MCF 10A (cell line): ENCODE measurements around the gene FBXL15. TPM values are rescaled to one million over a fixed set of nuclear protein-coding genes. Genes with fewer than 3 reads are reported as not detected.

Experiments
- BruUV-seq: library from RNA; stranded (reverse); fragments of 400-500 nt; replicated peaks from 2 replicates; lab custom pipeline; 2021; lab: Mats Ljungman, UMichigan
- CTCF ChIA-PET: fragments of 300-600 bp; sonication (Branson Sonifier 250); formaldehyde crosslinking; extraction: SDS; loops from one replicate; lab custom pipeline; 2021; ENCODE audit warnings: antibody characterized with exemption, inconsistent platforms; lab: Yijun Ruan, JAX
- POLR2A ChIA-PET: fragments of 300-600, 350-650 bp; sonication (Branson Sonifier 250); formaldehyde crosslinking; extraction: SDS; loops from one replicate; lab custom pipeline; 2020; ENCODE audit warnings: antibody characterized with exemption, inconsistent platforms; lab: Yijun Ruan, JAX
- DNase-seq: peaks from one replicate; pipeline ENCODE4 v3.0.0-alpha.2; 2018; ENCODE audit not compliant: unreplicated experiment
- H3K27ac Mint-ChIP-seq: one replicate; pipeline ENCODE4 v1.8.0; 2022; ENCODE audit warnings: mild to moderate bottlenecking, low read depth, mixed read lengths; ENCODE audit not compliant: unreplicated experiment
- H3K27me3 Mint-ChIP-seq: one replicate; pipeline ENCODE4 v1.8.0; 2022; ENCODE audit warnings: mixed read lengths; ENCODE audit not compliant: insufficient read depth, unreplicated experiment
- H3K36me3 Mint-ChIP-seq: one replicate; pipeline ENCODE4 v1.8.0; 2022; ENCODE audit warnings: mild to moderate bottlenecking, moderate library complexity, mixed read lengths; ENCODE audit not compliant: insufficient read depth, unreplicated experiment
- H3K4me1 Mint-ChIP-seq: one replicate; pipeline ENCODE4 v1.8.0; 2022; ENCODE audit warnings: mixed read lengths; ENCODE audit not compliant: insufficient read depth, unreplicated experiment
- H3K4me3 Mint-ChIP-seq: one replicate; pipeline ENCODE4 v1.8.0; 2022; ENCODE audit warnings: mild to moderate bottlenecking, moderate library complexity, mixed read lengths; ENCODE audit not compliant: unreplicated experiment
- H3K9me3 Mint-ChIP-seq: one replicate; pipeline ENCODE4 v1.8.0; 2022; ENCODE audit warnings: mixed read lengths; ENCODE audit not compliant: unreplicated experiment
- intact Hi-C: fragments of 100-400 bp; cut with micrococcal nuclease; formaldehyde crosslinking; loops from 2 replicates; pipeline ENCODE4 v1.14.1; 2022
- total RNA-seq: library from RNA; stranded (reverse); gene quantifications from 2 replicates; pipeline ENCODE4 v1.2.3, GENCODE V29; 2022
- TF ChIP-seq, protein P1 (sequence below): fragments of 200-600 bp; IDR thresholded peaks from one replicate; pipeline ENCODE4 v1.8.0; 2022; ENCODE audit warnings: antibody characterized with exemption, mild to moderate bottlenecking; ENCODE audit not compliant: unreplicated experiment

Gene FBXL15
- total RNA-seq, 1 experiment from 2014 or later: 11.3 TPM

DNA sequence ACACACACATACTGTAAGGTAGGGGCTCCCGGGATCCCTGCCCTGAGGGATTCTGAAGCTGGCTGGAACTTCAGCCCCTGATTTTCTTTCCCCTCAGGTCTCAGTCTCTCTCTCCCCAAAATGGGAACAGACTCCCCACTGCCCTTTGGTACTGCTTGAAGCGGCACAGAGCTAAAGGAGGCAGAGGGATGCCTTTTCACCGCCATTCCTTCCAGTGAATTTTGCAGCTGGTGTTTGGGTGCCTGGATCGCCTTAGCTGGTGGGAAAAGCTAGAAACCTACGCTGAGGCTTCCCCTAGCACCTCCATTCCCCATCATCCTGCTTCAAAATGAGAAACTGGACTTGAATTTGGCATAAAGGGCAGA is 14.5 kb downstream of the FBXL15 start:
- peaks cover 21% of the 10 kb centered on the region for H3K4me1 Mint-ChIP-seq
- ChIA-PET CTCF (interaction anchor here (0.6 to 2.3 kb wide), 5 partner anchors 12 to 204 kb away, joined by 3 to 10 read pairs (median 4); no protein-coding TSS in a partner anchor), POLR2A (interaction anchor here (0.6 to 5.7 kb wide), 4 partner anchors 13 to 422 kb away, joined by 3 to 119 read pairs (median 33); partner anchors contain the start of genes ACTR1A, C10orf95 and FBXL15)
- no peak overlapping the region for H3K4me3 Mint-ChIP-seq
- DNase-seq: no peak
- no peaks in the 10 kb centered on the region for H3K27me3 Mint-ChIP-seq
- no TSS peak for BruUV-seq
- H3K27ac Mint-ChIP-seq: no peak overlapping the region
- no peaks in the 10 kb centered on the region for H3K36me3 Mint-ChIP-seq
- H3K9me3 Mint-ChIP-seq: no peaks in the 10 kb centered on the region
- TF ChIP-seq, protein P1, sequence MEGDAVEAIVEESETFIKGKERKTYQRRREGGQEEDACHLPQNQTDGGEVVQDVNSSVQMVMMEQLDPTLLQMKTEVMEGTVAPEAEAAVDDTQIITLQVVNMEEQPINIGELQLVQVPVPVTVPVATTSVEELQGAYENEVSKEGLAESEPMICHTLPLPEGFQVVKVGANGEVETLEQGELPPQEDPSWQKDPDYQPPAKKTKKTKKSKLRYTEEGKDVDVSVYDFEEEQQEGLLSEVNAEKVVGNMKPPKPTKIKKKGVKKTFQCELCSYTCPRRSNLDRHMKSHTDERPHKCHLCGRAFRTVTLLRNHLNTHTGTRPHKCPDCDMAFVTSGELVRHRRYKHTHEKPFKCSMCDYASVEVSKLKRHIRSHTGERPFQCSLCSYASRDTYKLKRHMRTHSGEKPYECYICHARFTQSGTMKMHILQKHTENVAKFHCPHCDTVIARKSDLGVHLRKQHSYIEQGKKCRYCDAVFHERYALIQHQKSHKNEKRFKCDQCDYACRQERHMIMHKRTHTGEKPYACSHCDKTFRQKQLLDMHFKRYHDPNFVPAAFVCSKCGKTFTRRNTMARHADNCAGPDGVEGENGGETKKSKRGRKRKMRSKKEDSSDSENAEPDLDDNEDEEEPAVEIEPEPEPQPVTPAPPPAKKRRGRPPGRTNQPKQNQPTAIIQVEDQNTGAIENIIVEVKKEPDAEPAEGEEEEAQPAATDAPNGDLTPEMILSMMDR: no peak
- intact Hi-C loops: no loop called here

- Mint-ChIP-seq H3K27ac (no peak overlapping the region), H3K4me1 (peaks cover 21% of the 10 kb centered on the region), H3K9me3 (no peaks in the 10 kb centered on the region), H3K36me3 (no peaks in the 10 kb centered on the region), H3K27me3 (no peaks in the 10 kb centered on the region), H3K4me3 (no peak overlapping the region)
- intact Hi-C loops: no loop called here
- BruUV-seq: TSS peak; percentile 19
- ChIA-PET POLR2A (interaction anchor here (1.0 to 5.7 kb wide), 4 partner anchors 12 to 67 kb away, joined by 3 to 119 read pairs (median 33); partner anchors contain the start of genes ACTR1A, C10orf95 and FBXL15), CTCF (interaction anchor here (0.6 to 1.0 kb wide), 5 partner anchors 13 to 205 kb away, joined by 3 to 5 read pairs (median 3); no protein-coding TSS in a partner anchor)
- TF ChIP-seq, protein P1: no peak
- DNase-seq: no peak
Measured at GRCh38 chr10:102435529-102436233, 15.0 kb downstream of the FBXL15 start.

- Mint-ChIP-seq H3K36me3 (no peaks in the 10 kb centered on the region), H3K4me1 (peaks cover 20% of the 10 kb centered on the region), H3K4me3 (no peak overlapping the region), H3K9me3 (no peaks in the 10 kb centered on the region), H3K27me3 (no peaks in the 10 kb centered on the region), H3K27ac (no peak overlapping the region)
- intact Hi-C loops: no loop called here
- no TSS peak for BruUV-seq
- ChIA-PET CTCF (interaction anchor here (0.6 to 0.7 kb wide), 3 partner anchors 39 to 84 kb away, joined by 3 read pairs; no protein-coding TSS in a partner anchor), POLR2A (interaction anchor here (0.6 to 5.2 kb wide), 3 partner anchors 11 to 16 kb away, joined by 3 to 63 read pairs (median 3); partner anchors contain the start of genes C10orf95 and FBXL15)
- no peak for DNase-seq
- TF ChIP-seq, protein P1: no peak
Measured at GRCh38 chr10:102436312-102436711, 15.7 kb downstream of the FBXL15 start.

DNA sequence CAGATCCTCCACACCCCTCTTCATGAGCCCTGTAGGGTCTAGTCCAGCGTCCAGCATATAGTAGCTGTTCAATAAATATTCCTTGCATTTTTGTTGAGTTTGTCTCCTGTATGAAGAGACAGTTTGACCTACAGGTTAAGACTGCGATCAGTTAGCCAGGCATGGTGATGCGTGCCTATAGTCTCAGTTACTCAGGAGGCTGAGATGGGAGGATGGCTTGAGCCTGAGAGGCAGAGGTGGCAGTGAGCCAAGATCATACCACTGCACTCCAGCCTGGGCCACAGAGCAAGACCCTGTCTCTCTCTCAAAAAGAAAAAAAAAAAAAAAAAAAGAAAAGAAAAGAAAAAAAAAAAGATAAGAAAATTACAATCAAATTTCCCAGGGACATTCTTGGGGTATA is 16.9 kb downstream of the FBXL15 start:
- no peaks in the 10 kb centered on the region for H3K9me3 Mint-ChIP-seq
- no peak overlapping the region for H3K4me3 Mint-ChIP-seq
- no peak for DNase-seq
- H3K27ac Mint-ChIP-seq: no peak overlapping the region
- TF ChIP-seq, protein P1: no peak
- CTCF ChIA-PET: no interaction called here
- peaks cover 15% of the 10 kb centered on the region for H3K4me1 Mint-ChIP-seq
- no TSS peak for BruUV-seq
- intact Hi-C loops: no loop called here
- no peaks in the 10 kb centered on the region for H3K36me3 Mint-ChIP-seq
- POLR2A ChIA-PET: interaction anchor here (0.7 kb wide), 1 partner anchor 29 kb away, joined by 3 read pairs; no protein-coding TSS in a partner anchor
- H3K27me3 Mint-ChIP-seq: no peaks in the 10 kb centered on the region
